NCI-H1417 treated with DMSO at 0.1 percent for 48 hours (cell line): Measurements from ENCODE around the gene PSME4.

Experiments
- DNase-seq: peaks from one replicate; lab custom pipeline; 2025; lab: John Stamatoyannopoulos, UW

Gene PSME4, protein sequence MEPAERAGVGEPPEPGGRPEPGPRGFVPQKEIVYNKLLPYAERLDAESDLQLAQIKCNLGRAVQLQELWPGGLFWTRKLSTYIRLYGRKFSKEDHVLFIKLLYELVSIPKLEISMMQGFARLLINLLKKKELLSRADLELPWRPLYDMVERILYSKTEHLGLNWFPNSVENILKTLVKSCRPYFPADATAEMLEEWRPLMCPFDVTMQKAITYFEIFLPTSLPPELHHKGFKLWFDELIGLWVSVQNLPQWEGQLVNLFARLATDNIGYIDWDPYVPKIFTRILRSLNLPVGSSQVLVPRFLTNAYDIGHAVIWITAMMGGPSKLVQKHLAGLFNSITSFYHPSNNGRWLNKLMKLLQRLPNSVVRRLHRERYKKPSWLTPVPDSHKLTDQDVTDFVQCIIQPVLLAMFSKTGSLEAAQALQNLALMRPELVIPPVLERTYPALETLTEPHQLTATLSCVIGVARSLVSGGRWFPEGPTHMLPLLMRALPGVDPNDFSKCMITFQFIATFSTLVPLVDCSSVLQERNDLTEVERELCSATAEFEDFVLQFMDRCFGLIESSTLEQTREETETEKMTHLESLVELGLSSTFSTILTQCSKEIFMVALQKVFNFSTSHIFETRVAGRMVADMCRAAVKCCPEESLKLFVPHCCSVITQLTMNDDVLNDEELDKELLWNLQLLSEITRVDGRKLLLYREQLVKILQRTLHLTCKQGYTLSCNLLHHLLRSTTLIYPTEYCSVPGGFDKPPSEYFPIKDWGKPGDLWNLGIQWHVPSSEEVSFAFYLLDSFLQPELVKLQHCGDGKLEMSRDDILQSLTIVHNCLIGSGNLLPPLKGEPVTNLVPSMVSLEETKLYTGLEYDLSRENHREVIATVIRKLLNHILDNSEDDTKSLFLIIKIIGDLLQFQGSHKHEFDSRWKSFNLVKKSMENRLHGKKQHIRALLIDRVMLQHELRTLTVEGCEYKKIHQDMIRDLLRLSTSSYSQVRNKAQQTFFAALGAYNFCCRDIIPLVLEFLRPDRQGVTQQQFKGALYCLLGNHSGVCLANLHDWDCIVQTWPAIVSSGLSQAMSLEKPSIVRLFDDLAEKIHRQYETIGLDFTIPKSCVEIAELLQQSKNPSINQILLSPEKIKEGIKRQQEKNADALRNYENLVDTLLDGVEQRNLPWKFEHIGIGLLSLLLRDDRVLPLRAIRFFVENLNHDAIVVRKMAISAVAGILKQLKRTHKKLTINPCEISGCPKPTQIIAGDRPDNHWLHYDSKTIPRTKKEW (N-terminal part only)

GRCh38 chr2:53970724-53971602 lies at the start of gene PSME4:
PSME4 (minus strand) TSS chr2:53970993; CDS start chr2:53970784, 209 bp downstream.
- peak; percentile 30 for DNase-seq

- no peak for DNase-seq
These were observed 45.3 kb upstream of the PSME4 start for GRCh38 chr2:54015798-54016699.

GRCh38 chr2:54013996-54014395 lies 43.2 kb upstream of the PSME4 start:
- no peak for DNase-seq

DNA sequence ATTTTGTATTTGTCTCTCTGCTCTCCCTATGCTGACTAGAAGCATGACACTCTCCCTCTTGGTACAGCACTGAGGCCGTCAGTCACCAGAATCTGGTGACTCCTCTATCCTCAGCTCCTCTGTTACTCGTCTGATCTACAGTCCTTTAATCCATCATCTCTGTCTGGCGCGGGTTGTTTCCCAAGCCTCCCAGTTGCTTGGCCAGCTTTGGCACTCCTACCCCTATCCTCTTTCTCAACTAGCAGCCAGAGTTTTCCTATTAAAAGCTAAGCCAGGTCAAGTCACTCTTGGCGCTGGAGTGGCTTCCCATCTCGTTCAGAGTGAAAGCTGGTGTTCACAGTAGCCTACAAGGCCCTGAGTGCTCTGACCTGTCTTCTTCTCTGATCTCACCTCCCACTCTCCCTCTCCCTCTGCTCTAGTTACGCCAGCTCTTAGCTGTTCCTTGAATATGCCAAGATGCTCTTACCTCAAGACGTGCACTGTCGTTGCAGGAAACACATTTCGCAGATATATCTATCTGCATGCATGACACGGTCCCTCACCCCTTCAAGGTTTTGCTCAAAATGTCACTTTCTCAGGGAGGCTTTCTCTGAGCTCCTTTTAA lies 41.8 kb upstream of the PSME4 start:
- no peak for DNase-seq

DNA sequence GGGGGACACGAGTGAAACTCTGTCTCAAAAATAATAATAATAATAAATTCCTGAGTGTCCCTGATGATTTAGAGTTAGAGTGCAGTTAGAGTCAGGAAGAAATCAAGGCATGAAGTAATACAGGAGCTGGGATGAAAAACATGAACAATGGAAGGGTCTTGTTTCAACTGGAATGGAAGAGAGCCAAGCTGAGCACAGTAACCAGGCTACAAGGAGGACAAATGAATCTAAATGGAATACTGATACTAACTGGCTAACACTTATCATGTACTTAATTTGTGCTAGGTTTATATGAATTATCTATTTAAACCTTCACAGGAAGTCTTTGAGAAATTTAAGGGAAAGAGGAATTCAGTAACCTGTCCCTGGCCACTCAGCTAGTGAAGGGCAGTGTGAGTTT lies 38.8 kb upstream of the PSME4 start:
- no peak for DNase-seq

DNA sequence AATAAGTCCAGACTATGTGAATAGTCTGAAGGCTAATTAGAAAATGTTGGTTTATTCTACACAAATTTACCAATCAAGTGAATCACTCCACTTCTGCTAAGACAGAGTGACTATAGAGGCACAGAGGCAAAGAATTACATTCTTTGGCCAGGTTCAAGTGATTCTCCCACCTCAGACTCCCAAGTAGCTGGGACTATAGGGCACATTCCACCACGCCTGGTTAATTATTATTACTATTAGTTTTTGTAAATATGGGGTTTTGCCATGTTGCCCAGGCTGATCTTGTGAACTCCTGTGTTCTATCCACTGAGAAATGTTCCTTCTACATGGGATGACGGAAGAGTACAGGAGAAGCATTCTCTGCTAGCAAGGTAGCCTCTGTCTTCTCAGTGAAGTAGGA lies 37.6 kb upstream of the PSME4 start:
- DNase-seq = no peak

DNA sequence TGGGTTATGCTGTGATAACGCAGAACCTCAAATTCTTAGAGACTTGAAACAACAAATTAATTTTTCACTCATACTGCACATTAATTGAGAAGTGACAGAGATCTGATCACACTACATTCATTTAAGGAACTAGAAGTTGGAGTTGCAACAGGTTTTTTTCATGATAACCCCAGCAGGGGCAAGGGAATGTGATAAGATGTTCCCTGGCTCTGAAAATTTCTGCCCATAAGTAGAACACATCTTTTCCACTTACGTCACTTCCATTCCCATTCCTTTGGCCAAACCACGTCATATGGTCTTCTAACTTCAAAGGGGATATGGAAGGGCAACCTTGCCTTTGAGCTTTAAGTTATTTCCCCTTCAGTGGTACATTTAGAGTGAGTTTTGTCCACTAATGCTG lies 29.7 kb upstream of the PSME4 start:
- DNase-seq = no peak

DNA sequence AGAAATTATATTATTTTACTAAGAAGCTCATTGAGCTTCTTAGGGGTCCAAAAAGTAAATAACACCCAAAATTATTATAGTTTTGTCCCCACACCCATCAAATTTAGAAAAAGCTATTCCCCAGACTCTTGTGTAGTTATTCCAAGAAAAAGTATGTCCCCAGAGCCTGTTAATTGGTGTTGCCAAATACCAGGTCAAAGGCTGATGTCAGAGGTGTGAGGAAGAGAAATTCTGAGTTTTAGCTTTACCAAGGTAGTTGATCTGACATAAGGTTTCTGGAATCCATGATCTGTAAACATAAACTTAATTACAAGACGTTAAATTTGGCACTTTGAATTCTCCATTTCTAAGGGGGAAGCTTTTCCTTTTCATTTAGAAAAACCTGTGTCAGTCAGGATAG lies 29.3 kb upstream of the PSME4 start:
- DNase-seq = no peak

DNA sequence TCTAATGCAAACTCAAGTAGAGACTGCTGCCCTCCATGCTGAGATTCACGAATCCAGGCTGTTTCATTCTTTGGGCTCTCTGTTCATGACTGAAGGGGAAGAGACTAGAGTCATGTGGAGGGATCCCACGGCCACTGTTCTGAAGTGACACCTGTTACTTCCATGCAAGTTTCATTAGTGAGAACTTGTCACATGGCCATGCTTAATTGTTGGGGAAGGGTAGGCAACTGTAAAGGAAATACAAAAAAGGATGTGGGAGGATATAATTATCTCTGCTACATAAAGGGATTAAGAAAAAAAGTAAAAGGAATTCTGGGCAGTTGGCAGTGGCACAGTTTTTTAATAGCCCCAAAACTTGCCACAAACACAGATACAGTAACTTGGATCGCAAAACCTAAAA lies 28.0 kb upstream of the PSME4 start:
- no peak for DNase-seq

DNA sequence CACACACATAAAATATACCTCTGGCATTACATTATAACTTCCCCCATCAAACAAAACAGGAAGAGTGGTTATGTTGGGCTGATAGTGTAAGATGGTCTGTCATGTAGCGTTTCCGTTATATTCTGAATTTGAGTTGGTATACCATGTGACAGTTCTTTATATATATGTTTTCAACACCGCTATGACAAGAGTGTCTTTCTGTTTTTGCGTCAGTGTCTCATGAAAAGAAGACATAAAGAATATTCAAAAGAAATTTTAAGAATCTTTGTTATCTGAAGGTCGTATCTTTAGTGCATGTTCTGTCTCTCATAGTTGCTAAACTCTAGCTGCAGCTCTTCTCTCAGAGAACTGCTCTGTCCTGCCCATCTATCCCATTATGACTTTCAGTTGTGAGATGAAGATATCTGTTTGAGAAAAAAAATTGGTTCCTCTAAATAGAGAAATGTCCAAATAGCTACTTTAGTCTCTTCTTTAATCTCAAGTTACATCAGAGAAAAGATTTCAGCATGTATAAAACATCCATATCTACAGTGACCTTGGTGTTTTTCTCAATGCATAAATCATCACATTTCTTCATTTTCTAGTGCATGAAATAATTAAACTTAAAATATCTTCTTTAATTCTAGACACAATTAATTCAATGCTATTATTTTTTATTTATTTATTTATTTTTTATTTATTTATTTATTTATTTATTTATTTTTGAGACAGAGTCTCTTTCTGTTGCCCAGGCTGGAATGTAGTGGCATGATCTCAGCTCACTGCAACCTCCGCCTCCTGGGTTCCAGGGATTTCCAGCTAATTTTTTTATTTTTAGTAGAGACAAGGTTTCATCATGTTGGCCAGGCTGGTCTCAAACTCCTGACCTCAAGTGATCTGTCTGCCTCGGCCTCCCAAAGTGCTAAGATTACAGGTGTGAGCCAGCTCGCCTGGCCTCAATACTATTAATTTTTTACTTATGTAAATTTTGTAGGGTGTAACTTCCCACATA lies 24.3 kb upstream of the PSME4 start:
- no peak for DNase-seq

- no peak for DNase-seq
These were observed 21.2 kb upstream of the PSME4 start for GRCh38 chr2:53991948-53992347.

DNA sequence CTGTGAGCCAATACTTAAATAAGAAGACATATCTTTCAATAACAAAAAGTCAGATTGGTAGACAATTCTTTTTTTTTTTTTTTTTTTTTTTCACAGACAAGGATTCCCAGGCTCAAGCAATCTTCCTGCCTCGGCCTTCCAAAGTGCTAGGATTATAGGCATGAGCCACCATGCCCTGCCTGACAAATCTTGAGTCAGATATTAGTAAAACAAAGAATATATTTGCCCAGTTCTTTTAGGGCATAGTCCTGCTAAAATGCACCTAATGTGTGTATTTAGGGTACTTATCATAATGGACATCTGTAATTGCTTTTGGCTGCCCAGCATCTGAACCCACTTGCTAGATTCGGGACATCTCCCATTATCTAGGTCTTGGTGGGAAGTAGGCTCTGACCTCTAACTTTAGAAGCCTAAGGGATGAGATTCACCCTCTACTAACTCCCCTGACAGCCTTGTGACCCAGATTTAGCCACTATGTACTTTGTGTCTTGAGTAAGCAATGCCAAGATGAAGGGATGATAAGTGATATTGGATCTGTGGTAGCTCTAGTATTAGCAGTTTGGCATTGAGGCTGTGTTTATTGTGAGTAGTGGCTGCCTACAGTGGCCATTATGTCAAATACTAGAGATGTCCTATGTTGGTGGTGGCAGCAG lies 18.5 kb upstream of the PSME4 start:
- no peak for DNase-seq

DNA sequence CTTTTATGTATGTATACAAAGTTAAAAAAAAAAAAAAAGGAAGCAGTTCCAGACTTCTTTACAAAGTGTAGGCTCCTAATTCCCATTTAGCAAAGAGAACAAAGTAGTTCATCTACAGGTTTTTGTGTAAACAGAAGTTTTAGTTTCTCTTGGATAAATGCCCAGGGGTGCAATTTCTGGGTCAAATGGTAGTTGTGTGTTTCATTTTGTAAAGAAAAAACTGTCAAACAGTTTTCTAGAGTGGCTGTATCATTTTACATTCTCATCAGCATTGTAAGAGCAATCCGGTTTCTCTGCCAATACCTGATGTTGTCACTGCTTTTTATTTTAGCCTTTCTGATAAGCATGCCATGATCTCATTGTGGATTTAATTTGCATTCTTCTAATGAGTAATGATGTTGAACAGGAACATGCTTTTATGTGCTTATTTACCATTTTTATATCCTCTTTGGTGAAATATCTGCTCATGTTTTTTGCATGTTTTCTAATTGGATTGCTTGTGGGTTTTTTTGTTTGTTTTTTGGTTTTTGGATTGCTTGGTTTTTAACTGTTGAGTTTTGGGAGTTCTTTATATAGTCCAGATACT lies 16.6 kb upstream of the PSME4 start:
- DNase-seq = peak; percentile 47

- DNase-seq = no peak
These were observed 14.9 kb upstream of the PSME4 start for GRCh38 chr2:53985646-53986045.

- no peak for DNase-seq
These were observed 647 bp downstream of the PSME4 start for GRCh38 chr2:53969968-53970723.

DNA sequence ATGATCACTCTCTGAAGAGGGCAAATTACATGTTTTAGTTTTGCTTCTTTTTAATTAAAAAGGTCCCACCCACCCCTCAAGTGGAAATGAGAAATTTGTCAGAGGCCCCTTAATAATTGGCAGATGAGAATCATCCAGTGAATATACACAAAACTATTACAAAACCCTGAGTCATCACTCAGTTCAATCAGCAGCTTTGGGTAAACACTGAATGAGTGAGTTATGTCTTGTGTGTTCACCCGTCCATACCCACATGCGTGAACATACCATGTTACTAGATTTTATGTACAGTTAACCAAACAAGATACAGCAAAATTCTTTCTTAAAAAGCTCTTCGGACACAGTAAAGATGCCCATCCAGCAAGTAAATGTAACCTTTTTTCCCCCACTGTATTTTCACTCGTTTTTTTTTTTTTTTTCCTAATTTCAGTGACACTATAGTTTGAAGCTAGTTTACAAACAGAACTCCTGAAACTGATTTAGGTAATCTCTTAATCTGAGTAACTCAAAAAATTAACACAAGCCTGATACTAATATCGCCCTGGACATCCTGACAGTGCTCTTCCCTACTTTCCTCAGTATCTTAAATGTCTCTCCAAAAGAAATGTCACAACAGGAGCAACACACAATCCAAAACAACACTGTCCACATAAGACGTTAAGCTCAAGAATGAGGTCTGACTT lies 1.4 kb downstream of the PSME4 start:
- peak; percentile 18 for DNase-seq
